Esophagus squamous epithelium (tissue), 5 donors: ENCODE results near the gene MAT2A. TPM values are rescaled to one million over a fixed set of nuclear protein-coding genes. Genes with fewer than 3 reads are reported as not detected.

ENCODE experiments used
- DNase-seq: peaks from one replicate; lab custom pipeline; 2025; lab: John Stamatoyannopoulos, UW
- H3K27ac ChIP-seq, 4 donors: fragments of 200-600 bp; sonication (generic); one replicate each; pipeline ENCODE4 v1.5.1; 2016 to 2019; ENCODE audit warnings: mild to moderate bottlenecking in 1 of 4
- H3K27me3 ChIP-seq, 4 donors: fragments of 200-600 bp; sonication (generic); 1 replicate in 3 of 4; 2 replicates in 1 of 4; pipeline versions ENCODE4 v1.5.1 to v1.6.0; 2017 to 2021; ENCODE audit warnings: antibody characterized with exemption in 1 of 4
- H3K36me3 ChIP-seq, 3 donors: fragments of 200-600 bp; sonication (generic); one replicate each; pipeline ENCODE4 v1.5.1; 2016 to 2019
- H3K4me1 ChIP-seq, 3 donors: fragments of 200-600 bp; sonication (generic); one replicate each; pipeline ENCODE4 v1.5.1; 2017 to 2019
- H3K4me3 ChIP-seq, 4 donors: fragments of 200-600 bp; sonication (generic); 1 replicate in 3 of 4; 2 replicates in 1 of 4; pipeline ENCODE4 v1.5.1; 2016 to 2019; ENCODE audit warnings: mild to moderate bottlenecking in 2 of 4, moderate library complexity in 1 of 4
- H3K9me3 ChIP-seq, 3 donors: fragments of 200-600 bp; sonication (generic); one replicate each; pipeline ENCODE4 v1.5.1; 2016 to 2019
- CTCF ChIP-seq, 6 experiments: fragments of 450-650 bp in 4 of 6; fragments of 200-600 bp in 2 of 6; sonication (generic) in 2 of 6; IDR thresholded peaks; one replicate each; pipeline ENCODE4 v1.5.1; 2016 to 2019; ENCODE audit warnings: antibody characterized with exemption in 6 of 6, mild to moderate bottlenecking in 4 of 6, moderate library complexity in 4 of 6
- POLR2A ChIP-seq, 4 donors: fragments of 450-650 bp; IDR thresholded peaks; one replicate each; pipeline ENCODE4 v1.6.1; 2017; ENCODE audit warnings: antibody characterized with exemption in 4 of 4, mild to moderate bottlenecking in 4 of 4, moderate library complexity in 3 of 4
- WGBS, 2 donors: methylation state at CpG; one replicate each; pipeline ENCODE4 v1.1.5; 2018; 5-methylcytosine and 5-hydroxymethylcytosine counted together
- intact Hi-C: fragments of 100-400 bp; cut with DNase I; formaldehyde crosslinking; loops from one replicate; pipeline ENCODE4 v1.15.0; 2022
- total RNA-seq, 4 donors: library from RNA; depleted of rRNA; stranded (reverse); fragments of >200 nt; gene quantifications; one replicate each; pipeline ENCODE4 v1.1.0, GENCODE V29; 2016
- donor health status: DM: yes; HTN: yes; CAD: no.

The MAT2A gene
- total RNA-seq, 4 donors from 2014 or later: 81.8 to 272 (median 121) TPM

GRCh38 chr2:85504778-85505261 lies 34.1 kb upstream of the MAT2A start:
- no peaks in the 10 kb centered on the region for H3K36me3 ChIP-seq
- WGBS, 2 donors: 7% methylated on average over 2 to 3 of the region's 3 CpGs
- no peak for DNase-seq
- H3K9me3 ChIP-seq: no peaks in the 10 kb centered on the region
- H3K4me1 ChIP-seq: peaks cover 29 to 53% (median 32%) of the 10 kb centered on the region in 3 donors
- H3K27ac ChIP-seq: peak overlapping the region; percentile 51 to 75 (median 64)
- no peak overlapping the region for H3K4me3 ChIP-seq
- intact Hi-C loops: no loop called here
- no peak for TF ChIP-seq CTCF (IDR thresholded peaks at IDR 0.05)
- no peak for TF ChIP-seq POLR2A (IDR thresholded peaks at IDR 0.05)
- no peaks in the 10 kb centered on the region for H3K27me3 ChIP-seq

GRCh38 chr2:85505551-85506238 lies 33.3 kb upstream of the MAT2A start:
- DNase-seq: no peak
- 79 to 84% methylated on average over 10 of the region's 10 CpGs for WGBS, 2 donors
- no peaks in the 10 kb centered on the region for H3K9me3 ChIP-seq
- TF ChIP-seq CTCF (IDR thresholded peaks at IDR 0.05) (no peak), POLR2A (IDR thresholded peaks at IDR 0.05) (no peak)
- H3K27me3 ChIP-seq: no peaks in the 10 kb centered on the region
- H3K36me3 ChIP-seq: no peaks in the 10 kb centered on the region
- intact Hi-C loops: no loop called here
- peaks cover 29 to 50% (median 29%) of the 10 kb centered on the region in 3 donors for H3K4me1 ChIP-seq
- H3K27ac ChIP-seq: peak overlapping the region; percentile 51 to 75 (median 64)
- no peak overlapping the region for H3K4me3 ChIP-seq

- Histone ChIP-seq H3K4me1 (peaks cover 29 to 61% (median 37%) of the 10 kb centered on the region in 3 donors), H3K27me3 (no peaks in the 10 kb centered on the region), H3K9me3 (no peaks in the 10 kb centered on the region), H3K27ac (peak overlapping the region in 3 of 4 donors; percentile 59 to 75 (median 67)), H3K4me3 (no peak overlapping the region), H3K36me3 (no peaks in the 10 kb centered on the region)
- TF ChIP-seq CTCF (IDR thresholded peaks at IDR 0.05) (no peak), POLR2A (IDR thresholded peaks at IDR 0.05) (no peak)
- DNase-seq: no peak
- intact Hi-C loops: no loop called here
- 69 to 71% methylated on average over 7 of the region's 7 CpGs for WGBS, 2 donors
Measured at GRCh38 chr2:85506768-85507181, 32.2 kb upstream of the MAT2A start.

- peaks cover 0 to 33% (median 8%) of the 10 kb centered on the region in 3 donors for H3K4me1 ChIP-seq
- no peak for DNase-seq
- intact Hi-C loops: no loop called here
- no peaks in the 10 kb centered on the region for H3K9me3 ChIP-seq
- no peak overlapping the region for H3K4me3 ChIP-seq
- H3K27me3 ChIP-seq: no peaks in the 10 kb centered on the region
- TF ChIP-seq POLR2A (IDR thresholded peaks at IDR 0.05): no peak
- no peak for TF ChIP-seq CTCF (IDR thresholded peaks at IDR 0.05)
- 44 to 49% methylated on average over 5 to 6 of the region's 6 CpGs for WGBS, 2 donors
- no peaks in the 10 kb centered on the region for H3K36me3 ChIP-seq
- H3K27ac ChIP-seq: peak overlapping the region in 3 of 4 donors; percentile 1 to 54 (median 18)
Measured at GRCh38 chr2:85511008-85511811, 27.8 kb upstream of the MAT2A start.

- H3K27ac ChIP-seq: no peak overlapping the region
- TF ChIP-seq CTCF (IDR thresholded peaks at IDR 0.05) (no peak), POLR2A (IDR thresholded peaks at IDR 0.05) (no peak)
- H3K4me3 ChIP-seq: no peak overlapping the region
- no peak for DNase-seq
- H3K4me1 ChIP-seq: peaks cover 0 to 35% (median 17%) of the 10 kb centered on the region in 3 donors
- H3K9me3 ChIP-seq: no peaks in the 10 kb centered on the region
- no peaks in the 10 kb centered on the region for H3K27me3 ChIP-seq
- intact Hi-C loops: no loop called here
- no peaks in the 10 kb centered on the region for H3K36me3 ChIP-seq
- 77 to 82% methylated on average over 6 of the region's 6 CpGs for WGBS, 2 donors
Measured at GRCh38 chr2:85514323-85514722, 24.6 kb upstream of the MAT2A start.
